ENCODE measurements around the gene NT5DC4. TPM values are rescaled to one million over a fixed set of nuclear protein-coding genes. Genes with fewer than 3 reads are reported as not detected.

Gene NT5DC4
- total and polyA plus RNA-seq, 2 of the 4 experiments (the other 2 are of a cell fraction) = not detected

GRCh38 chr2:112713585-112713925 is 7.3 kb upstream of the NT5DC4 start:
- ATAC-seq (ENCODE audit: low read depth) (peak; percentile 29; the same call in 1 of the 2 replicates), DNase-seq (no peak)
- Histone ChIP-seq H3K18ac (ENCODE audit: low read depth, low read length) (0 out of 2 replicates have a peak overlapping the region, but pooled peaks have one; percentile 8), H3K9ac (ENCODE audit: low read depth, low read length) (no peak overlapping the region), H4K91ac (ENCODE audit: insufficient read depth, low read depth, low read length) (peak overlapping the region; percentile 16; the same call in 1 of the 2 replicates), H3K36me3 (ENCODE audit: control insufficient read depth, insufficient read depth, low read length) (no peaks in the 10 kb centered on the region), H3K27ac (ENCODE audit: insufficient read depth, low read length) (no peak overlapping the region; the same call in 1 of the 2 replicates), H3K4me2 (ENCODE audit: low read depth, low read length) (no peak overlapping the region), H3K9me1 (ENCODE audit: insufficient read depth, low read length) (peaks cover 7% of the 10 kb centered on the region), H2BK5ac (ENCODE audit: low read depth, low read length, poor library complexity, severe bottlenecking) (peak overlapping the region; percentile 63), H3K14ac (replicated peaks; ENCODE audit: low read depth, low read length) (0 out of 2 replicates have a peak overlapping the region, but pooled peaks have one; percentile 13), H4K5ac (ENCODE audit: low read depth, low read length) (no peak overlapping the region), H3K9me3 (ENCODE audit: control insufficient read depth, insufficient read depth, low read length) (no peaks in the 10 kb centered on the region), H2BK20ac (ENCODE audit: low read depth, low read length) (0 out of 2 replicates have a peak overlapping the region, but pooled peaks have one; percentile 22), H3K27me3 (ENCODE audit: control insufficient read depth, insufficient read depth, low read length) (peaks cover 3% of the 10 kb centered on the region; the same call in 1 of the 2 replicates), H3K4me1 (ENCODE audit: control insufficient read depth, insufficient read depth, low read length) (peaks cover 8% of the 10 kb centered on the region), H2AK5ac (ENCODE audit: low read depth, low read length) (peak overlapping the region; percentile 39; the same call in 1 of the 2 replicates), H3K79me1 (ENCODE audit: low read depth in 1 of 2, low read length in 2 of 2) (no peaks in the 10 kb centered on the region), H3K4ac (ENCODE audit: low read depth, low read length) (peak overlapping the region; percentile 64; the same call in 1 of the 2 replicates), H3K4me3 (ENCODE audit: insufficient read depth, low read depth, low read length) (no peak overlapping the region), H3K56ac (ENCODE audit: extremely low read depth, insufficient read depth, low read length) (no peak overlapping the region), H4K20me1 (ENCODE audit: insufficient read depth, low read length) (no peaks in the 10 kb centered on the region), H3K23ac (ENCODE audit: low read depth, low read length) (no peak overlapping the region), H2AFZ (replicated peaks; ENCODE audit: low read length, poor library complexity) (peak overlapping the region; percentile 87), H2BK15ac (ENCODE audit: low read depth, low read length) (peak overlapping the region; percentile 29; the same call in 1 of the 3 replicates), H2BK120ac (ENCODE audit: low read depth, low read length) (peak overlapping the region; percentile 61), H2AK9ac (replicated peaks; ENCODE audit: low read depth, low read length, poor library complexity) (peak overlapping the region; percentile 63), H4K8ac (ENCODE audit: low read depth in 2 of 2, low read length in 2 of 2) (peak overlapping the region; percentile 43 to 56; a peak in 3 of 4 replicates)
- dilution Hi-C loops (cut with HindIII; ENCODE audit: low sequenced_read_pairs, unreplicated experiment) = no loop called here
- no peak for TF ChIP-seq RFX5 (IDR thresholded peaks at IDR 0.05; ENCODE audit: low read depth, low read length)
- no peak for TF ChIP-seq CTCF (conservative IDR thresholded peaks at IDR 0.05; ENCODE audit: low read depth, low read length)
- no peak for TF ChIP-seq MAFK (IDR thresholded peaks at IDR 0.05; ENCODE audit: low read depth, low read length)
- TF ChIP-seq CHD1 (IDR thresholded peaks at IDR 0.05; ENCODE audit: low read depth, low read length) = no peak
- TF ChIP-seq MXI1 (IDR thresholded peaks at IDR 0.05; ENCODE audit: borderline replicate concordance, low read depth, low read length) = no peak
- TF ChIP-seq ELK1 (IDR thresholded peaks at IDR 0.05; ENCODE audit: borderline replicate concordance, low read depth, low read length) = no peak
- no peak for TF ChIP-seq CEBPB (IDR thresholded peaks at IDR 0.05; ENCODE audit: low read depth, low read length)
- TF ChIP-seq SMC3 (IDR thresholded peaks at IDR 0.05; ENCODE audit: low read depth, low read length) = no peak
- TF ChIP-seq, protein P1, sequence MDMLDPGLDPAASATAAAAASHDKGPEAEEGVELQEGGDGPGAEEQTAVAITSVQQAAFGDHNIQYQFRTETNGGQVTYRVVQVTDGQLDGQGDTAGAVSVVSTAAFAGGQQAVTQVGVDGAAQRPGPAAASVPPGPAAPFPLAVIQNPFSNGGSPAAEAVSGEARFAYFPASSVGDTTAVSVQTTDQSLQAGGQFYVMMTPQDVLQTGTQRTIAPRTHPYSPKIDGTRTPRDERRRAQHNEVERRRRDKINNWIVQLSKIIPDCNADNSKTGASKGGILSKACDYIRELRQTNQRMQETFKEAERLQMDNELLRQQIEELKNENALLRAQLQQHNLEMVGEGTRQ (IDR thresholded peaks at IDR 0.05; ENCODE audit: low read depth, low read length) = no peak
- TF ChIP-seq NFE2L2 (IDR thresholded peaks at IDR 0.05; ENCODE audit: low read depth, low read length) = no peak
- TF ChIP-seq FOS (IDR thresholded peaks at IDR 0.05; ENCODE audit: low read depth, low read length) = no peak
- ChIA-PET CTCF (no interaction called here), POLR2A (ENCODE audit: unreplicated experiment) (no interaction called here)
- no TSS peak for BruUV-seq (replicated peaks)
- in situ Hi-C loops (cut with MboI; ENCODE audit: low sequenced_read_pairs) = no loop called here
- intact Hi-C loops (cut with micrococcal nuclease) = no loop called here
- WGBS, 2 experiments (ENCODE audit: extremely low coverage in 2 of 2, insufficient read length in 1 of 2) = 70% methylated on average over 3 of the region's 7 CpGs; no CpG with 5 or more reads in 1 of the 2 experiments

All from IMR-90 (cell line).